ENCODE measurements around the gene LSM3. TPM values are rescaled to one million over a fixed set of nuclear protein-coding genes. Genes with fewer than 3 reads are reported as not detected.

The LSM3 gene
- total RNA-seq, 1 donor from 2014 or later, result 8.8 TPM

- Histone ChIP-seq H3K27ac (no peak overlapping the region), H3K27me3 (no peaks in the 10 kb centered on the region), H3K9me3 (peaks cover 3% of the 10 kb centered on the region), H3K36me3 (no peaks in the 10 kb centered on the region), H3K4me3 (no peak overlapping the region), H3K4me1 (peaks cover 24% of the 10 kb centered on the region)
- DNase-seq (no peak), ATAC-seq (no peak)
- intact Hi-C loops (cut with DNase I), result no loop called here
- TF ChIP-seq CTCF (IDR thresholded peaks at IDR 0.05), result no peak
Observed at GRCh38 chr3:14230729-14231128, 52.1 kb downstream of the LSM3 start.

GRCh38 chr3:14231145-14231990, 52.8 kb downstream of the LSM3 start:
- Histone ChIP-seq H3K9me3 (peaks cover 3% of the 10 kb centered on the region), H3K4me3 (no peak overlapping the region), H3K27ac (no peak overlapping the region), H3K27me3 (no peaks in the 10 kb centered on the region), H3K4me1 (peaks cover 19% of the 10 kb centered on the region), H3K36me3 (no peaks in the 10 kb centered on the region)
- no peak for TF ChIP-seq CTCF (IDR thresholded peaks at IDR 0.05)
- ATAC-seq (no peak), DNase-seq (no peak)
- intact Hi-C loops (cut with DNase I), result no loop called here

GRCh38 chr3:14231998-14232501, 53.4 kb downstream of the LSM3 start:
- Histone ChIP-seq H3K9me3 (peaks cover 3% of the 10 kb centered on the region), H3K4me3 (no peak overlapping the region), H3K27me3 (no peaks in the 10 kb centered on the region), H3K4me1 (peaks cover 19% of the 10 kb centered on the region), H3K27ac (peak overlapping the region; percentile 42), H3K36me3 (no peaks in the 10 kb centered on the region)
- intact Hi-C loops (cut with DNase I), result no loop called here
- DNase-seq, result no peak
- TF ChIP-seq CTCF (IDR thresholded peaks at IDR 0.05), result no peak
- no peak for ATAC-seq

GRCh38 chr3:14234251-14235002, 55.8 kb downstream of the LSM3 start:
- Histone ChIP-seq H3K4me1 (peaks cover 19% of the 10 kb centered on the region), H3K27ac (peak overlapping the region; percentile 68)
- intact Hi-C loops (cut with DNase I), result no loop called here

More at GRCh38 chr3:14234251-14235002, 55.8 kb downstream of the LSM3 start:
- H3K36me3 ChIP-seq, result no peaks in the 10 kb centered on the region
- H3K9me3 ChIP-seq, result peaks cover 3% of the 10 kb centered on the region
- H3K4me3 ChIP-seq, result no peak overlapping the region
- no peak for TF ChIP-seq CTCF (IDR thresholded peaks at IDR 0.05)
- peak; percentile 92 for ATAC-seq
- H3K27me3 ChIP-seq, result no peaks in the 10 kb centered on the region
- peak; percentile 73 for DNase-seq

Measured in upper lobe of right lung (tissue), 1 donor.